Panc1 (cell line): Measurements from ENCODE around the gene IDNK. TPM values are rescaled to one million over a fixed set of nuclear protein-coding genes. Genes with fewer than 3 reads are reported as not detected.

Source experiments
- ATAC-seq: fragments of 200-7000 bp; cut with Tn5 transposase; 2 replicates; pipeline ENCODE4 v1.9.1; 2020; ENCODE audit warnings: mild to moderate bottlenecking, moderate library complexity
- Bru-seq: library from RNA; stranded (reverse); fragments of 400-500 nt; gene quantifications from one replicate; lab custom pipeline; 2021; lab: Mats Ljungman, UMichigan
- BruChase-seq, 2 experiments: library from RNA; stranded (reverse); fragments of 400-500 nt; gene quantifications; one replicate each; lab custom pipeline; 2021; lab: Mats Ljungman, UMichigan
- BruUV-seq: library from RNA; stranded (reverse); fragments of 400-500 nt; replicated peaks from 2 replicates; lab custom pipeline; 2021; lab: Mats Ljungman, UMichigan
- CTCF ChIA-PET: fragments of 300-600 bp; sonication (Branson Sonifier 250); formaldehyde crosslinking; loops from one replicate; lab custom pipeline; 2022; ENCODE audit warnings: antibody characterized with exemption; lab: Charles Lee
- POLR2A ChIA-PET: fragments of 300-600 bp; sonication (Branson Sonifier 250); formaldehyde crosslinking; loops from one replicate; lab custom pipeline; 2022; ENCODE audit warnings: antibody characterized with exemption; lab: Charles Lee
- DNase-seq: peaks from one replicate; pipeline ENCODE4 v3.0.0-alpha.2; 2010; ENCODE audit warnings: low read depth, low spot score
- H3K27ac ChIP-seq: 2 replicates; pipeline ENCODE4 v1.5.1; 2011; ENCODE audit warnings: mild to moderate bottlenecking, low read length, inconsistent platforms
- H3K27me3 ChIP-seq: fragments of 200-500 bp; sonication (Bioruptor generic); 2 replicates; pipeline ENCODE4 v1.6.0; 2014; ENCODE audit warnings: low read length, inconsistent platforms; ENCODE audit not compliant: control insufficient read depth, insufficient read depth
- H3K36me3 ChIP-seq: fragments of 200-500 bp; sonication (Bioruptor generic); 2 replicates; pipeline ENCODE4 v1.5.1; 2014; ENCODE audit warnings: inconsistent platforms, mild to moderate bottlenecking, low read length, moderate library complexity; ENCODE audit not compliant: control insufficient read depth, insufficient read depth
- H3K4me1 ChIP-seq: 2 replicates; pipeline ENCODE4 v1.5.1; 2011; ENCODE audit warnings: inconsistent platforms, mild to moderate bottlenecking, low read length, moderate library complexity; ENCODE audit not compliant: control insufficient read depth, insufficient read depth
- H3K4me3 ChIP-seq, 2 experiments: 2 replicates each; pipeline ENCODE4 v1.5.1; 2011 to 2012; ENCODE audit warnings: low read depth in 2 of 2, low read length in 2 of 2, mild to moderate bottlenecking in 2 of 2, inconsistent platforms in 1 of 2, moderate library complexity in 1 of 2
- H3K9me3 ChIP-seq: fragments of 200-500 bp; sonication (Bioruptor generic); 2 replicates; pipeline ENCODE4 v1.5.1; 2014; ENCODE audit warnings: low read depth, mild to moderate bottlenecking, inconsistent platforms, low read length, moderate library complexity; ENCODE audit not compliant: control insufficient read depth, insufficient read depth
- CTCF ChIP-seq: fragments of 450-650 bp; IDR thresholded peaks from 2 replicates; pipeline ENCODE4 v1.5.1; 2017; ENCODE audit warnings: mild to moderate bottlenecking
- POLR2AphosphoS5 ChIP-seq: IDR thresholded peaks from 2 replicates; pipeline ENCODE4 v1.6.1; 2012; ENCODE audit warnings: mild to moderate bottlenecking, low read depth, low read length, moderate library complexity
- REST ChIP-seq, 2 experiments: IDR thresholded peaks; 2 replicates each; pipeline ENCODE4 v1.6.1; 2011 to 2012; ENCODE audit warnings: low read depth in 2 of 2, control low read depth in 1 of 2, low read length in 1 of 2, mild to moderate bottlenecking in 1 of 2, moderate library complexity in 1 of 2; ENCODE audit not compliant: insufficient read depth in 1 of 2
- SIN3A ChIP-seq: IDR thresholded peaks from 2 replicates; pipeline ENCODE4 v1.6.1; 2012; ENCODE audit warnings: low read depth, mild to moderate bottlenecking, low read length, moderate library complexity, borderline replicate concordance; ENCODE audit not compliant: insufficient read depth
- TCF7L2 ChIP-seq: IDR thresholded peaks from 2 replicates; pipeline ENCODE4 v1.6.1; 2011; ENCODE audit warnings: mild to moderate bottlenecking, low read depth, low read length, inconsistent platforms
- in situ Hi-C: cut with HindIII; loops from 2 replicates; pipeline ENCODE4 v1.10.0; 2016; ENCODE audit warnings: low sequenced_read_pairs, low pct_unique_long_range_greater_than_20kb
- intact Hi-C: fragments of 100-400 bp; cut with micrococcal nuclease; formaldehyde crosslinking; loops from one replicate; pipeline ENCODE4 v1.10.0; 2022; ENCODE audit not compliant: unreplicated experiment
- long read RNA-seq: library from polyadenylated mRNA; unstranded; transcript quantifications from one replicate; pipeline ENCODE4 v2.0.0, GENCODE V29; 2021; ENCODE audit not compliant: unreplicated experiment
- polyA plus RNA-seq: library from polyadenylated mRNA; unstranded; fragments of >200 nt; gene quantifications from one replicate; pipeline ENCODE4 v1.2.1, GENCODE V29; 2012; ENCODE audit warnings: missing spikeins; ENCODE audit not compliant: insufficient read length
- total RNA-seq: library from RNA; stranded (reverse); gene quantifications from one replicate; pipeline ENCODE4 v1.2.1, GENCODE V29; 2021; ENCODE audit not compliant: unreplicated experiment

IDNK gene
- total RNA-seq (1.9 TPM), Bru-seq, nascent RNA (percentile 46 among the genes with signal in this experiment), BruChase-seq, experiment 1, labeled RNA remaining after a 2-hour chase (percentile 40 among the genes with signal in this experiment), BruChase-seq, experiment 2, labeled RNA remaining after a 6-hour chase (percentile 31 among the genes with signal in this experiment)
- 1.9 TPM for polyA plus RNA-seq
- long read RNA-seq, partial matches to known transcripts = 0 of 7 reads
- long read RNA-seq, other reads (novel, unspliced or antisense) = 6 of 7 reads

- Histone ChIP-seq H3K4me3 (peak within 1 kb of the TSS; percentile 61), H3K9me3 (no peaks in the 10 kb centered on the region), H3K27ac (peak within 1 kb of the TSS; percentile 85), H3K27me3 (no peaks in the 10 kb centered on the region), H3K36me3 (no peaks in the 10 kb centered on the region), H3K4me1 (peaks cover 5% of the 10 kb centered on the region)
- POLR2A ChIA-PET = no interaction called here
- no peak for DNase-seq
- ATAC-seq = peak; percentile 91
- BruUV-seq = no TSS peak
- CTCF ChIA-PET = no interaction called here
- intact Hi-C loops = no loop called here
- TF ChIP-seq POLR2AphosphoS5 (peak; percentile 41; the same call in 1 of the 2 replicates), TCF7L2 (no peak)
- in situ Hi-C loops = no loop called here
Measured at GRCh38 chr9:83622939-83623678, at the start of gene IDNK. TSS of gene IDNK (plus strand) at chr9:83623143. CDS start at chr9:83623172, 29 bp downstream.

GRCh38 chr9:83574482-83574881 lies 48.5 kb upstream of the IDNK start:
- Histone ChIP-seq H3K27me3 (no peaks in the 10 kb centered on the region), H3K36me3 (no peaks in the 10 kb centered on the region), H3K9me3 (no peaks in the 10 kb centered on the region), H3K4me3 (no peak overlapping the region), H3K4me1 (no peaks in the 10 kb centered on the region), H3K27ac (no peak overlapping the region)
- no peak for ATAC-seq
- DNase-seq = no peak
- no peak for TF ChIP-seq CTCF
- TF ChIP-seq REST (IDR thresholded peaks at IDR 0.05; ENCODE audit: insufficient read depth in 1 of 2, low read depth in 2 of 2, low read length in 1 of 2) = no peak
- TF ChIP-seq SIN3A = no peak
- TF ChIP-seq POLR2AphosphoS5 = no peak
- TF ChIP-seq TCF7L2 = no peak
- ChIA-PET POLR2A (no interaction called here), CTCF (no interaction called here)
- BruUV-seq = no TSS peak
- in situ Hi-C loops (no loop called here), intact Hi-C loops (no loop called here)
